Cardiac muscle cell (in vitro differentiated cells and primary cell): ENCODE results near the gene TMEM225B. TPM values are rescaled to one million over a fixed set of nuclear protein-coding genes. Genes with fewer than 3 reads are reported as not detected.

Source experiments
- DNase-seq, 2 donors: peaks; one replicate each; pipeline versions ENCODE4 v3.0.0 to v3.0.0-alpha.2; 2010 to 2017; ENCODE audit warnings: low read depth in 1 of 2, low spot score in 1 of 2
- H3K27ac ChIP-seq: fragments of 200-600 bp; sonication (generic); 2 replicates; pipeline ENCODE4 v1.5.1; 2016
- H3K27me3 ChIP-seq: fragments of 200-600 bp; sonication (generic); 2 replicates; pipeline ENCODE4 v1.6.0; 2016; ENCODE audit warnings: control low read depth
- H3K36me3 ChIP-seq: fragments of 200-600 bp; sonication (generic); 2 replicates; pipeline ENCODE4 v1.5.1; 2016; ENCODE audit warnings: control low read depth
- H3K4me1 ChIP-seq: fragments of 200-600 bp; sonication (generic); 2 replicates; pipeline ENCODE4 v1.8.1; 2017; ENCODE audit warnings: low read depth, mild to moderate bottlenecking, mixed run types
- H3K4me3 ChIP-seq: fragments of 200-600 bp; sonication (generic); 2 replicates; pipeline ENCODE4 v1.5.1; 2016; ENCODE audit warnings: mild to moderate bottlenecking
- H3K9me3 ChIP-seq: fragments of 200-600 bp; sonication (generic); 2 replicates; pipeline ENCODE4 v1.5.1; 2017; ENCODE audit warnings: low read depth, mild to moderate bottlenecking, control low read depth
- CTCF ChIP-seq: IDR thresholded peaks from 2 replicates; pipeline ENCODE4 v1.5.1; 2012; ENCODE audit warnings: low read depth, mild to moderate bottlenecking, low read length
- polyA plus RNA-seq: library from polyadenylated mRNA; unstranded; fragments of >200 nt; fragmentation: Nextera tagmentation; extraction: Ambion mirVana; gene quantifications from 2 replicates; pipeline ENCODE4 v1.2.1, GENCODE V29; 2016
- total RNA-seq: library from RNA; depleted of rRNA; stranded (reverse); fragments of >200 nt; gene quantifications from 2 replicates; pipeline ENCODE4 v1.2.3, GENCODE V29; 2016

The TMEM225B gene
- total and polyA plus RNA-seq, 2 experiments from 2014 or later, result 0.17 to 2.3 TPM

- Histone ChIP-seq H3K4me3 (no peak overlapping the region), H3K27ac (no peak overlapping the region), H3K4me1 (no peaks in the 10 kb centered on the region), H3K27me3 (no peaks in the 10 kb centered on the region), H3K9me3 (no peaks in the 10 kb centered on the region), H3K36me3 (no peaks in the 10 kb centered on the region)
- DNase-seq, result no peak
- no peak for TF ChIP-seq CTCF
Observed at GRCh38 chr7:99638731-99639130, 40.7 kb downstream of the TMEM225B start.

GRCh38 chr7:99639267-99639666 is 41.2 kb downstream of the TMEM225B start:
- no peak for TF ChIP-seq CTCF
- H3K36me3 ChIP-seq, result no peaks in the 10 kb centered on the region
- no peak overlapping the region for H3K4me3 ChIP-seq
- H3K27me3 ChIP-seq, result no peaks in the 10 kb centered on the region
- no peak for DNase-seq
- no peaks in the 10 kb centered on the region for H3K9me3 ChIP-seq
- no peak overlapping the region for H3K27ac ChIP-seq
- no peaks in the 10 kb centered on the region for H3K4me1 ChIP-seq

- TF ChIP-seq CTCF, result no peak
- Histone ChIP-seq H3K9me3 (no peaks in the 10 kb centered on the region), H3K27ac (no peak overlapping the region), H3K36me3 (no peaks in the 10 kb centered on the region), H3K4me1 (no peaks in the 10 kb centered on the region), H3K4me3 (no peak overlapping the region), H3K27me3 (no peaks in the 10 kb centered on the region)
- DNase-seq, result no peak
Observed at GRCh38 chr7:99642027-99642426, 44.0 kb downstream of the TMEM225B start.

- Histone ChIP-seq H3K27me3 (no peaks in the 10 kb centered on the region), H3K36me3 (no peaks in the 10 kb centered on the region), H3K27ac (no peak overlapping the region), H3K9me3 (no peaks in the 10 kb centered on the region), H3K4me3 (no peak overlapping the region), H3K4me1 (no peaks in the 10 kb centered on the region)
- DNase-seq, result no peak
- no peak for TF ChIP-seq CTCF
Observed at GRCh38 chr7:99643464-99643863, 45.4 kb downstream of the TMEM225B start.

GRCh38 chr7:99644431-99644830 is 46.4 kb downstream of the TMEM225B start:
- no peak for DNase-seq
- Histone ChIP-seq H3K36me3 (no peaks in the 10 kb centered on the region), H3K4me3 (no peak overlapping the region), H3K9me3 (no peaks in the 10 kb centered on the region), H3K27ac (no peak overlapping the region), H3K27me3 (no peaks in the 10 kb centered on the region), H3K4me1 (no peaks in the 10 kb centered on the region)
- no peak for TF ChIP-seq CTCF

- Histone ChIP-seq H3K9me3 (no peaks in the 10 kb centered on the region), H3K4me3 (no peak overlapping the region), H3K27me3 (no peaks in the 10 kb centered on the region), H3K36me3 (no peaks in the 10 kb centered on the region), H3K27ac (no peak overlapping the region), H3K4me1 (no peaks in the 10 kb centered on the region)
- no peak for TF ChIP-seq CTCF
- no peak for DNase-seq
Observed at GRCh38 chr7:99645590-99645989, 47.5 kb downstream of the TMEM225B start.
